ENCODE results near the gene ACTR3C.

Gene ACTR3C

GRCh38 chr7:150322833-150323681 is at the start of gene ACTR3C, which contains the start of gene LRRC61:
TSS of gene ACTR3C (minus strand) at chr7:150323545. CDS start at chr7:150295296, 28,249 bp downstream.
TSS of gene LRRC61 (plus strand) at chr7:150323355. CDS start at chr7:150336862, 13,507 bp downstream.
- no peak for DNase-seq (ENCODE audit: low read depth)
- Histone ChIP-seq H3K9ac (ENCODE audit: low read length) (no peak within 1 kb of the TSS), H3K9me3 (ENCODE audit: control insufficient read depth, low read length) (no peaks in the 10 kb centered on the region), H3K4me3 (ENCODE audit: low read length) (peak within 1 kb of the TSS; percentile 64), H3K36me3 (ENCODE audit: control insufficient read depth, insufficient read depth, low read length, severe bottlenecking) (no peaks in the 10 kb centered on the region), H3K4me1 (ENCODE audit: control insufficient read depth, insufficient read depth, low read length) (peaks cover 23% of the 10 kb centered on the region), H3K27me3 (replicated peaks; ENCODE audit: control insufficient read depth, insufficient read depth, low read length) (peaks cover 11% of the 10 kb centered on the region)

GRCh38 chr7:150372271-150373048 is 49.1 kb upstream of the ACTR3C start:
- no peak overlapping the region for H3K9ac ChIP-seq (ENCODE audit: low read length)
- peaks cover 23% of the 10 kb centered on the region for H3K4me1 ChIP-seq (ENCODE audit: control insufficient read depth, insufficient read depth, low read length)
- no peak for DNase-seq (ENCODE audit: low read depth)

GRCh38 chr7:150371996-150372270 is 48.6 kb upstream of the ACTR3C start:
- Histone ChIP-seq H3K9me3 (ENCODE audit: control insufficient read depth, low read length) (no peaks in the 10 kb centered on the region), H3K4me3 (ENCODE audit: low read length) (no peak overlapping the region), H3K9ac (ENCODE audit: low read length) (no peak overlapping the region), H3K27me3 (replicated peaks; ENCODE audit: control insufficient read depth, insufficient read depth, low read length) (no peaks in the 10 kb centered on the region), H3K4me1 (ENCODE audit: control insufficient read depth, insufficient read depth, low read length) (peaks cover 23% of the 10 kb centered on the region), H3K36me3 (ENCODE audit: control insufficient read depth, insufficient read depth, low read length, severe bottlenecking) (peaks cover 21% of the 10 kb centered on the region)
- DNase-seq (ENCODE audit: low read depth) = no peak

More at GRCh38 chr7:150372271-150373048, 49.1 kb upstream of the ACTR3C start:
- Histone ChIP-seq H3K4me3 (ENCODE audit: low read length) (no peak overlapping the region), H3K36me3 (ENCODE audit: control insufficient read depth, insufficient read depth, low read length, severe bottlenecking) (peaks cover 21% of the 10 kb centered on the region), H3K27me3 (replicated peaks; ENCODE audit: control insufficient read depth, insufficient read depth, low read length) (no peaks in the 10 kb centered on the region), H3K9me3 (ENCODE audit: control insufficient read depth, low read length) (no peaks in the 10 kb centered on the region)

- peaks cover 23% of the 10 kb centered on the region for H3K4me1 ChIP-seq (ENCODE audit: control insufficient read depth, insufficient read depth, low read length)
- H3K36me3 ChIP-seq (ENCODE audit: control insufficient read depth, insufficient read depth, low read length, severe bottlenecking) = peaks cover 21% of the 10 kb centered on the region
These were observed 48.0 kb upstream of the ACTR3C start for GRCh38 chr7:150371131-150371995.

GRCh38 chr7:150370612-150371071 is 47.3 kb upstream of the ACTR3C start:
- peak; percentile 69 for DNase-seq (ENCODE audit: low read depth)
- Histone ChIP-seq H3K36me3 (ENCODE audit: control insufficient read depth, insufficient read depth, low read length, severe bottlenecking) (peaks cover 21% of the 10 kb centered on the region), H3K4me1 (ENCODE audit: control insufficient read depth, insufficient read depth, low read length) (peaks cover 23% of the 10 kb centered on the region), H3K27me3 (replicated peaks; ENCODE audit: control insufficient read depth, insufficient read depth, low read length) (no peaks in the 10 kb centered on the region), H3K4me3 (ENCODE audit: low read length) (peak overlapping the region; percentile 97), H3K9ac (ENCODE audit: low read length) (peak overlapping the region; percentile 93), H3K9me3 (ENCODE audit: control insufficient read depth, low read length) (no peaks in the 10 kb centered on the region)

More at GRCh38 chr7:150371131-150371995, 48.0 kb upstream of the ACTR3C start:
- H3K9ac ChIP-seq (ENCODE audit: low read length) = peak overlapping the region; percentile 93
- no peak for DNase-seq (ENCODE audit: low read depth)
- no peak overlapping the region for H3K4me3 ChIP-seq (ENCODE audit: low read length)
- H3K9me3 ChIP-seq (ENCODE audit: control insufficient read depth, low read length) = no peaks in the 10 kb centered on the region
- H3K27me3 ChIP-seq (replicated peaks; ENCODE audit: control insufficient read depth, insufficient read depth, low read length) = no peaks in the 10 kb centered on the region

GRCh38 chr7:150369748-150370501 is 46.6 kb upstream of the ACTR3C start:
- Histone ChIP-seq H3K4me1 (ENCODE audit: control insufficient read depth, insufficient read depth, low read length) (peaks cover 23% of the 10 kb centered on the region), H3K27me3 (replicated peaks; ENCODE audit: control insufficient read depth, insufficient read depth, low read length) (no peaks in the 10 kb centered on the region), H3K9ac (ENCODE audit: low read length) (peak overlapping the region; percentile 93), H3K4me3 (ENCODE audit: low read length) (peak overlapping the region; percentile 97), H3K9me3 (ENCODE audit: control insufficient read depth, low read length) (no peaks in the 10 kb centered on the region), H3K36me3 (ENCODE audit: control insufficient read depth, insufficient read depth, low read length, severe bottlenecking) (peaks cover 21% of the 10 kb centered on the region)
- DNase-seq (ENCODE audit: low read depth) = peak; percentile 28

- Histone ChIP-seq H3K4me1 (ENCODE audit: control insufficient read depth, insufficient read depth, low read length) (peaks cover 23% of the 10 kb centered on the region), H3K27me3 (replicated peaks; ENCODE audit: control insufficient read depth, insufficient read depth, low read length) (no peaks in the 10 kb centered on the region), H3K9me3 (ENCODE audit: control insufficient read depth, low read length) (no peaks in the 10 kb centered on the region), H3K36me3 (ENCODE audit: control insufficient read depth, insufficient read depth, low read length, severe bottlenecking) (peaks cover 18% of the 10 kb centered on the region), H3K9ac (ENCODE audit: low read length) (peak overlapping the region; percentile 93), H3K4me3 (ENCODE audit: low read length) (peak overlapping the region; percentile 97)
- peak; percentile 73 for DNase-seq (ENCODE audit: low read depth)
These were observed 45.8 kb upstream of the ACTR3C start for GRCh38 chr7:150368884-150369747.

- H3K27me3 ChIP-seq (replicated peaks; ENCODE audit: control insufficient read depth, insufficient read depth, low read length) = no peaks in the 10 kb centered on the region
- peaks cover 10% of the 10 kb centered on the region for H3K36me3 ChIP-seq (ENCODE audit: control insufficient read depth, insufficient read depth, low read length, severe bottlenecking)
- peak within 1 kb of the TSS; percentile 93 for H3K9ac ChIP-seq (ENCODE audit: low read length)
- H3K9me3 ChIP-seq (ENCODE audit: control insufficient read depth, low read length) = no peaks in the 10 kb centered on the region
- H3K4me3 ChIP-seq (ENCODE audit: low read length) = peak within 1 kb of the TSS; percentile 97
- peak; percentile 87 for DNase-seq (ENCODE audit: low read depth)
- H3K4me1 ChIP-seq (ENCODE audit: control insufficient read depth, insufficient read depth, low read length) = peaks cover 23% of the 10 kb centered on the region
These were observed 44.9 kb upstream of the ACTR3C start, which contains the start of gene REPIN1 for GRCh38 chr7:150368096-150368883. TSS of gene REPIN1 (plus strand) at chr7:150368822. CDS start at chr7:150369712, 890 bp downstream.

GRCh38 chr7:150367677-150368095 is 44.3 kb upstream of the ACTR3C start:
- Histone ChIP-seq H3K9ac (ENCODE audit: low read length) (peak overlapping the region; percentile 93), H3K4me1 (ENCODE audit: control insufficient read depth, insufficient read depth, low read length) (peaks cover 23% of the 10 kb centered on the region), H3K4me3 (ENCODE audit: low read length) (peak overlapping the region; percentile 97), H3K36me3 (ENCODE audit: control insufficient read depth, insufficient read depth, low read length, severe bottlenecking) (peaks cover 4% of the 10 kb centered on the region), H3K27me3 (replicated peaks; ENCODE audit: control insufficient read depth, insufficient read depth, low read length) (no peaks in the 10 kb centered on the region), H3K9me3 (ENCODE audit: control insufficient read depth, low read length) (no peaks in the 10 kb centered on the region)
- no peak for DNase-seq (ENCODE audit: low read depth)
